H1 (cell line): ENCODE data around the gene TMEM220. TPM values are rescaled to one million over a fixed set of nuclear protein-coding genes. Genes with fewer than 3 reads are reported as not detected.

Experiments used
- CTCF ChIA-PET: fragments of 300-600 bp; sonication (Branson Sonifier 250); formaldehyde crosslinking; loops from one replicate; lab custom pipeline; 2021; ENCODE audit not compliant: partially characterized antibody; lab: Charles Lee
- POLR2A ChIA-PET: fragments of 300-600 bp; sonication (Branson Sonifier 250); formaldehyde crosslinking; loops from one replicate; lab custom pipeline; 2021; ENCODE audit warnings: inconsistent platforms; ENCODE audit not compliant: partially characterized antibody; lab: Charles Lee
- DNase-seq, 2 experiments: peaks; one replicate each; pipeline versions ENCODE4 v3.0.0 to v3.0.0-alpha.2; 2010 to 2022; ENCODE audit warnings: low spot score in 2 of 2, low read depth in 1 of 2, mixed read lengths in 1 of 2
- FAIRE-seq: peaks from 2 replicates; lab custom pipeline; 2011; peaks lifted over from hg19 to GRCh38; lab: Jason Lieb, UNC
- H2AFZ ChIP-seq: 2 replicates; pipeline ENCODE4 v1.8.1; 2012; ENCODE audit warnings: low read length, inconsistent platforms
- H2AK5ac ChIP-seq: 2 replicates; pipeline ENCODE4 v1.6.1; 2013; ENCODE audit warnings: low read depth, low read length
- H2BK120ac ChIP-seq: replicated peaks from 2 replicates; pipeline ENCODE3; 2013; ENCODE audit warnings: low read depth, low read length, inconsistent platforms
- H2BK12ac ChIP-seq: 2 replicates; pipeline ENCODE4 v1.6.1; 2013; ENCODE audit warnings: low read depth, low read length
- H2BK15ac ChIP-seq: 2 replicates; pipeline ENCODE4 v1.6.1; 2013; ENCODE audit warnings: low read length
- H2BK20ac ChIP-seq: 2 replicates; pipeline ENCODE4 v1.6.1; 2013; ENCODE audit warnings: low read length
- H2BK5ac ChIP-seq: 2 replicates; pipeline ENCODE4 v1.6.1; 2013; ENCODE audit warnings: low read depth, low read length
- H3K14ac ChIP-seq: 2 replicates; pipeline ENCODE4 v1.6.1; 2013; ENCODE audit warnings: inconsistent platforms; ENCODE audit not compliant: insufficient read length
- H3K18ac ChIP-seq: 2 replicates; pipeline ENCODE4 v1.6.1; 2013; ENCODE audit warnings: low read length; ENCODE audit errors: extremely low read depth
- H3K23ac ChIP-seq: 2 replicates; pipeline ENCODE4 v1.6.1; 2013; ENCODE audit warnings: inconsistent platforms; ENCODE audit not compliant: insufficient read length
- H3K23me2 ChIP-seq: 2 replicates; pipeline ENCODE4 v1.6.1; 2013; ENCODE audit warnings: low read depth, low read length
- H3K27ac ChIP-seq: 2 replicates; pipeline ENCODE4 v1.6.1; 2011; ENCODE audit warnings: low read depth, low read length, inconsistent platforms
- H3K27me3 ChIP-seq, 4 experiments: replicated peaks in 1 of 4; 1 replicate in 1 of 4; 2 replicates in 3 of 4; pipeline versions ENCODE4 v1.6.1 to v1.8.1; 2011 to 2013; ENCODE audit warnings: low read length in 3 of 4, mild to moderate bottlenecking in 3 of 4, inconsistent platforms in 2 of 4, mixed read lengths in 2 of 4, moderate library complexity in 1 of 4; ENCODE audit not compliant: control insufficient read depth in 3 of 4, insufficient read depth in 3 of 4; ENCODE audit errors: extremely low read depth in 1 of 4
- H3K36me3 ChIP-seq, 4 experiments: 2 replicates each; pipeline versions ENCODE4 v1.6.1 to v1.8.1; 2011 to 2013; ENCODE audit warnings: mild to moderate bottlenecking in 4 of 4, low read length in 3 of 4, moderate library complexity in 2 of 4, control low read depth in 1 of 4, inconsistent platforms in 1 of 4; ENCODE audit not compliant: insufficient read depth in 4 of 4, control insufficient read depth in 2 of 4
- H3K4ac ChIP-seq: replicated peaks from 2 replicates; pipeline ENCODE3; 2013; ENCODE audit warnings: low read length, low read depth, mixed read lengths, inconsistent platforms; ENCODE audit not compliant: insufficient read length
- H3K4me1 ChIP-seq, 4 experiments: replicated peaks in 1 of 4; 1 replicate in 1 of 4; 2 replicates in 3 of 4; pipeline versions ENCODE4 v1.6.1 to v1.8.1; 2011 to 2013; ENCODE audit warnings: low read length in 3 of 4, inconsistent platforms in 2 of 4, mixed read lengths in 1 of 4; ENCODE audit not compliant: insufficient read depth in 4 of 4, control insufficient read depth in 3 of 4
- H3K4me2 ChIP-seq, 2 experiments: 2 replicates each; pipeline versions ENCODE4 v1.6.1 to v1.8.1; 2011 to 2013; ENCODE audit warnings: low read depth in 2 of 2, low read length in 2 of 2, control low read depth in 1 of 2, inconsistent platforms in 1 of 2, mild to moderate bottlenecking in 1 of 2; ENCODE audit not compliant: insufficient read depth in 1 of 2
- H3K4me3 ChIP-seq, 4 experiments: fragments of 200-600, 300-600 bp in 1 of 4; sonication (generic), shearing (Covaris generic), sonication (Bioruptor Twin) in 1 of 4; 2 replicates each; pipeline versions ENCODE4 v1.5.1 to v1.8.1; 2011 to 2016; ENCODE audit warnings: low read length in 4 of 4, low read depth in 3 of 4, control low read depth in 2 of 4, inconsistent platforms in 2 of 4, mild to moderate bottlenecking in 2 of 4, mixed read lengths in 1 of 4, moderate library complexity in 1 of 4; ENCODE audit not compliant: insufficient read depth in 2 of 4; ENCODE audit errors: extremely low read depth in 1 of 4
- H3K56ac ChIP-seq: replicated peaks from 2 replicates; pipeline ENCODE3; 2013; ENCODE audit warnings: low read depth, mild to moderate bottlenecking, mixed read lengths, low read length, inconsistent platforms; ENCODE audit not compliant: insufficient read length
- H3K79me1 ChIP-seq: 2 replicates; pipeline ENCODE4 v1.6.1; 2013; ENCODE audit warnings: low read depth, low read length, control low read depth
- H3K79me2 ChIP-seq, 2 experiments: 2 replicates each; pipeline versions ENCODE4 v1.6.1 to v1.8.1; 2012 to 2013; ENCODE audit warnings: low read length in 2 of 2, mild to moderate bottlenecking in 2 of 2, inconsistent platforms in 1 of 2; ENCODE audit not compliant: insufficient read depth in 2 of 2, control insufficient read depth in 1 of 2
- H3K9ac ChIP-seq, 4 experiments: replicated peaks in 1 of 4; 1 replicate in 1 of 4; 2 replicates in 3 of 4; pipeline versions ENCODE4 v1.6.1 to v1.8.1; 2011 to 2013; ENCODE audit warnings: low read depth in 3 of 4, low read length in 3 of 4, control low read depth in 2 of 4, mild to moderate bottlenecking in 2 of 4, moderate library complexity in 2 of 4, inconsistent platforms in 1 of 4; ENCODE audit errors: extremely low read depth in 1 of 4
- H3K9me3 ChIP-seq, 2 experiments: 2 replicates each; pipeline versions ENCODE4 v1.6.1 to v1.8.1; 2012 to 2013; ENCODE audit warnings: mild to moderate bottlenecking in 2 of 2, moderate library complexity in 2 of 2, control low read depth in 1 of 2, inconsistent platforms in 1 of 2, low read depth in 1 of 2, low read length in 1 of 2, mixed read lengths in 1 of 2; ENCODE audit not compliant: insufficient read depth in 2 of 2
- H4K20me1 ChIP-seq, 2 experiments: replicated peaks in 1 of 2; 2 replicates each; pipeline versions ENCODE3 to v1.8.1; 2011 to 2013; ENCODE audit warnings: inconsistent platforms in 2 of 2, low read length in 2 of 2, mild to moderate bottlenecking in 1 of 2; ENCODE audit not compliant: insufficient read depth in 2 of 2, control insufficient read depth in 1 of 2
- H4K5ac ChIP-seq: 2 replicates; pipeline ENCODE4 v1.6.1; 2013; ENCODE audit warnings: low read length, low read depth, mixed read lengths, inconsistent platforms; ENCODE audit not compliant: insufficient read length
- H4K8ac ChIP-seq: 2 replicates; pipeline ENCODE4 v1.8.0; 2013; ENCODE audit warnings: mild to moderate bottlenecking, moderate library complexity, low read length, inconsistent platforms; ENCODE audit not compliant: insufficient read depth; ENCODE audit errors: extremely low read depth
- H4K91ac ChIP-seq: replicated peaks from 2 replicates; pipeline ENCODE3; 2013; ENCODE audit warnings: low read length, mixed read lengths, inconsistent platforms; ENCODE audit not compliant: insufficient read length
- CHD2 ChIP-seq: IDR thresholded peaks from 2 replicates; pipeline ENCODE4 v1.6.1; 2012; ENCODE audit warnings: low read length, improper control_type of control experiment
- GTF2F1 ChIP-seq: IDR thresholded peaks from 2 replicates; pipeline ENCODE4 v1.6.1; 2012; ENCODE audit warnings: low read depth, low read length, improper control_type of control experiment, borderline replicate concordance
- MAX ChIP-seq: IDR thresholded peaks from 2 replicates; pipeline ENCODE4 v1.6.1; 2012; ENCODE audit warnings: inconsistent platforms
- PHF8 ChIP-seq: fragments of 200-600 bp; sonication (generic); conservative IDR thresholded peaks from 2 replicates; pipeline ENCODE4 v1.7.1; 2012; ENCODE audit warnings: low read depth, mild to moderate bottlenecking, inconsistent platforms, low read length, moderate library complexity
- RBBP5 ChIP-seq: IDR thresholded peaks from 2 replicates; pipeline ENCODE4 v1.7.1; 2012; ENCODE audit warnings: low read depth, mild to moderate bottlenecking, inconsistent platforms, low read length, moderate library complexity, borderline replicate concordance
- TCF12 ChIP-seq: IDR thresholded peaks from 2 replicates; pipeline ENCODE4 v1.6.1; 2011; ENCODE audit warnings: low read depth, mild to moderate bottlenecking, low read length
- WGBS, 2 experiments: shearing (Covaris generic) in 1 of 2; methylation state at CpG; one replicate each; pipeline versions ENCODE4 v1.1.6 to v1.1.7; 2013 to 2015; ENCODE audit warnings: low lambda C conversion rate in 2 of 2, mixed read lengths in 2 of 2, inconsistent platforms in 1 of 2, low coverage in 1 of 2, missing lambda C conversion rate in 1 of 2; ENCODE audit not compliant: insufficient replicate concordance in 2 of 2, insufficient coverage in 1 of 2, insufficient read length in 1 of 2; ENCODE audit errors: extremely low coverage in 1 of 2, missing lambda C conversion rate in 1 of 2; 5-methylcytosine and 5-hydroxymethylcytosine counted together
- polyA plus RNA-seq, 7 experiments: library from polyadenylated mRNA; depleted of rRNA in 3 of 7; stranded (reverse) in 5 of 7; unstranded in 2 of 7; fragments of >200 nt in 5 of 7; fragments of 200-250 nt in 2 of 7; gene quantifications; 1 replicate in 5 of 7; 2 replicates in 1 of 7; 4 replicates in 1 of 7; pipeline versions ENCODE4 v1.2.1 to v1.2.3, GENCODE V29; 2011 to 2013; ENCODE audit warnings: missing spikeins in 2 of 7, mixed read lengths in 2 of 7
- total RNA-seq: library from RNA; stranded (reverse); fragmentation: NEBNext Ultra II Directional; extraction: Animal tissue kit (Norgen Biotek cat#: 25700); gene quantifications from 2 replicates; pipeline ENCODE4 v1.2.1, GENCODE V29; 2021

Gene TMEM220
- total and polyA plus RNA-seq, 2 of the 8 experiments (the other 6 are each of a cell fraction or from before 2014, with no cell fraction given): 3.8 to 4.1 TPM

GRCh38 chr17:10768750-10769251 is 39.0 kb upstream of the TMEM220 start:
- no peaks in the 10 kb centered on the region for H3K79me1 ChIP-seq
- H3K9ac ChIP-seq: no peak overlapping the region

More at GRCh38 chr17:10768750-10769251, 39.0 kb upstream of the TMEM220 start:
- 84% methylated on average over 2 of the region's 2 CpGs; no CpG with 5 or more reads in 1 of the 2 experiments for WGBS, 2 experiments
- H3K4me3 ChIP-seq: no peak overlapping the region
- H3K4me2 ChIP-seq: no peak overlapping the region
- no peak overlapping the region for H2AFZ ChIP-seq
- H3K36me3 ChIP-seq: no peaks in the 10 kb centered on the region; a peak in 2 of 8 replicates
- H2AK5ac ChIP-seq: no peak overlapping the region
- H3K27me3 ChIP-seq: no peaks in the 10 kb centered on the region
- H2BK20ac ChIP-seq: no peak overlapping the region
- H4K91ac ChIP-seq: no peak overlapping the region
- POLR2A ChIA-PET: no interaction called here
- DNase-seq (no peak), FAIRE-seq (no peak)
- no peak overlapping the region for H2BK5ac ChIP-seq
- H3K56ac ChIP-seq: no peak overlapping the region
- 0 out of 2 replicates have a peak overlapping the region, but pooled peaks have one; percentile 33 for H2BK12ac ChIP-seq
- no peak overlapping the region for H2BK120ac ChIP-seq
- no peak overlapping the region for H3K4ac ChIP-seq
- no peak overlapping the region for H3K23ac ChIP-seq
- H3K9me3 ChIP-seq: no peaks in the 10 kb centered on the region
- H3K27ac ChIP-seq: no peak overlapping the region
- CTCF ChIA-PET: interaction anchor here (1.2 to 4.5 kb wide), 3 partner anchors 15 to 31 kb away, joined by 4 to 29 read pairs (median 20); no protein-coding TSS in a partner anchor
- H4K5ac ChIP-seq: no peak overlapping the region
- H3K23me2 ChIP-seq: no peaks in the 10 kb centered on the region; the same call in 1 of the 2 replicates
- H3K4me1 ChIP-seq: no peaks in the 10 kb centered on the region; a peak in 1 of 7 replicates
- TF ChIP-seq GTF2F1: no peak
- TF ChIP-seq CHD2: no peak
- TF ChIP-seq PHF8: no peak
- no peak for TF ChIP-seq TCF12
- no peak for TF ChIP-seq MAX
- TF ChIP-seq RBBP5: no peak
- H4K8ac ChIP-seq: peak overlapping the region; percentile 46; the same call in 1 of the 2 replicates
- H3K79me2 ChIP-seq: no peaks in the 10 kb centered on the region
- H4K20me1 ChIP-seq: no peaks in the 10 kb centered on the region
- no peak overlapping the region; the same call in 1 of the 2 replicates for H2BK15ac ChIP-seq
- no peak overlapping the region for H3K18ac ChIP-seq
- no peak overlapping the region for H3K14ac ChIP-seq
